Kidney epithelial cell (primary cell): ENCODE results near the gene PRRT4. TPM values are rescaled to one million over a fixed set of nuclear protein-coding genes. Genes with fewer than 3 reads are reported as not detected.
A peak's percentile ranks its signal among the peaks of the same experiment; 100 is the strongest.

Experiments used
- DNase-seq: peaks from one replicate; pipeline ENCODE4 v3.0.0-alpha.2; 2010; ENCODE audit warnings: low read depth
- H3K27me3 ChIP-seq: 2 replicates; pipeline ENCODE4 v1.6.0; 2011; ENCODE audit warnings: low read length; ENCODE audit not compliant: control insufficient read depth, insufficient read depth
- H3K36me3 ChIP-seq: 2 replicates; pipeline ENCODE4 v1.5.1; 2011; ENCODE audit warnings: low read length; ENCODE audit not compliant: control insufficient read depth, insufficient read depth
- H3K4me3 ChIP-seq: 2 replicates; pipeline ENCODE4 v1.5.1; 2011; ENCODE audit warnings: low read depth, mild to moderate bottlenecking, control low read depth, low read length
- CTCF ChIP-seq: IDR thresholded peaks from 2 replicates; pipeline ENCODE4 v1.5.1; 2011; ENCODE audit warnings: mild to moderate bottlenecking, moderate library complexity, low read length, control low read depth, inconsistent platforms; ENCODE audit not compliant: insufficient read depth, poor library complexity, severe bottlenecking
- total RNA-seq: library from RNA; depleted of rRNA; stranded (reverse); fragments of >200 nt; gene quantifications from 2 replicates; pipeline ENCODE4 v1.2.3, GENCODE V29; 2015

The PRRT4 gene
- 0.07 TPM in 1 of 2 replicates, not detected in the other for total RNA-seq

- TF ChIP-seq CTCF = no peak
- no peak for DNase-seq
- peak within 1 kb of the TSS; percentile 26 for H3K4me3 ChIP-seq
- H3K27me3 ChIP-seq = peaks cover 62% of the 10 kb centered on the region
- no peaks in the 10 kb centered on the region for H3K36me3 ChIP-seq
Observed at GRCh38 chr7:128361411-128362379, at the start of gene PRRT4. TSS of gene PRRT4 (minus strand) at chr7:128361690.

- no peaks in the 10 kb centered on the region for H3K27me3 ChIP-seq
- peak overlapping the region; percentile 70 for H3K4me3 ChIP-seq
- DNase-seq = no peak
- TF ChIP-seq CTCF = no peak
- H3K36me3 ChIP-seq = no peaks in the 10 kb centered on the region
Observed at GRCh38 chr7:128410451-128410753, 48.9 kb upstream of the PRRT4 start.

GRCh38 chr7:128409596-128410450, 48.3 kb upstream of the PRRT4 start, which contains the start of gene IMPDH1:
TSS of gene IMPDH1 (minus strand) at chr7:128409982. CDS start at chr7:128409901, 81 bp downstream.
- Histone ChIP-seq H3K4me3 (peak within 1 kb of the TSS; percentile 70), H3K27me3 (no peaks in the 10 kb centered on the region), H3K36me3 (no peaks in the 10 kb centered on the region)
- no peak for DNase-seq
- no peak for TF ChIP-seq CTCF

GRCh38 chr7:128408709-128409595, 47.5 kb upstream of the PRRT4 start:
- H3K36me3 ChIP-seq = no peaks in the 10 kb centered on the region
- no peaks in the 10 kb centered on the region for H3K27me3 ChIP-seq
- DNase-seq = no peak
- peak overlapping the region; percentile 70 for H3K4me3 ChIP-seq
- TF ChIP-seq CTCF = no peak
